SU-DHL-6 (cell line): ENCODE results near the gene EXOC3.

ENCODE experiments used
- H2AFZ ChIP-seq: fragments of 200-600 bp; sonication (generic); 2 replicates; pipeline ENCODE4 v1.6.1; 2014; ENCODE audit warnings: low read depth, mild to moderate bottlenecking, moderate library complexity, mixed read lengths, antibody characterized with exemption, low read length; ENCODE audit not compliant: severe bottlenecking
- H3F3A ChIP-seq: fragments of 200-600 bp; shearing (Covaris generic); 2 replicates; pipeline ENCODE4 v1.6.0; 2016; ENCODE audit warnings: antibody characterized with exemption, mild to moderate bottlenecking; ENCODE audit not compliant: insufficient read depth
- H3K27ac ChIP-seq: fragments of 200-600 bp; sonication (generic); 2 replicates; pipeline ENCODE4 v1.5.1; 2016; ENCODE audit warnings: low read depth, mild to moderate bottlenecking, low read length, moderate library complexity, mixed read lengths
- H3K27me3 ChIP-seq: fragments of 200-600 bp; sonication (generic), shearing (Covaris generic); 2 replicates; pipeline ENCODE4 v1.6.0; 2014; ENCODE audit warnings: mild to moderate bottlenecking, low read length
- H3K36me3 ChIP-seq: fragments of 200-600 bp; sonication (generic); 2 replicates; pipeline ENCODE4 v1.6.1; 2014; ENCODE audit warnings: mild to moderate bottlenecking, low read length, mixed read lengths
- H3K4me2 ChIP-seq: fragments of 300-600, 200-600 bp; shearing (Covaris generic), sonication (generic); 2 replicates; pipeline ENCODE4 v1.6.0; 2014; ENCODE audit warnings: low read length, low read depth, mild to moderate bottlenecking; ENCODE audit not compliant: poor library complexity, severe bottlenecking
- H3K4me3 ChIP-seq: fragments of 200-600 bp; sonication (generic); 2 replicates; pipeline ENCODE4 v1.5.1; 2014; ENCODE audit warnings: antibody characterized with exemption, low read length, mild to moderate bottlenecking, mixed read lengths; ENCODE audit not compliant: insufficient read depth, poor library complexity, severe bottlenecking
- H3K79me2 ChIP-seq: fragments of 200-600 bp; sonication (generic); 2 replicates; pipeline ENCODE4 v1.6.1; 2014; ENCODE audit warnings: mild to moderate bottlenecking, low read length, moderate library complexity; ENCODE audit not compliant: insufficient read depth
- H3K9ac ChIP-seq: fragments of 200-600 bp; sonication (generic); 2 replicates; pipeline ENCODE4 v1.7.0; 2014; ENCODE audit warnings: mild to moderate bottlenecking, low read length
- H3K9me2 ChIP-seq: fragments of 200-600 bp; sonication (generic); replicated peaks from 2 replicates; pipeline ENCODE4 v1.6.1; 2014; ENCODE audit warnings: low read length; ENCODE audit not compliant: insufficient read depth
- H3K9me3 ChIP-seq: fragments of 200-600 bp; sonication (generic); 2 replicates; pipeline ENCODE4 v1.6.1; 2014; ENCODE audit warnings: low read length, mixed read lengths; ENCODE audit not compliant: insufficient read depth
- H4K20me1 ChIP-seq: fragments of 200-600 bp; sonication (generic); 2 replicates; pipeline ENCODE4 v1.6.1; 2014; ENCODE audit warnings: low read depth, mild to moderate bottlenecking, antibody characterized with exemption, low read length, moderate library complexity, mixed read lengths
- EZH2phosphoT487 ChIP-seq: fragments of 200-600 bp; sonication (generic), shearing (Covaris generic); conservative IDR thresholded peaks from 2 replicates; pipeline ENCODE4 v1.6.1; 2018; ENCODE audit warnings: mild to moderate bottlenecking, antibody characterized with exemption, low read length, moderate library complexity, mixed read lengths
- TF ChIP-seq, protein P1 (sequence below): fragments of 200-600 bp; sonication (generic); IDR thresholded peaks from one replicate; pipeline ENCODE4 v1.5.1; 2017; ENCODE audit warnings: antibody characterized with exemption, mild to moderate bottlenecking, low read length, moderate library complexity; ENCODE audit not compliant: insufficient read depth, poor library complexity, severe bottlenecking

EXOC3 gene

DNA sequence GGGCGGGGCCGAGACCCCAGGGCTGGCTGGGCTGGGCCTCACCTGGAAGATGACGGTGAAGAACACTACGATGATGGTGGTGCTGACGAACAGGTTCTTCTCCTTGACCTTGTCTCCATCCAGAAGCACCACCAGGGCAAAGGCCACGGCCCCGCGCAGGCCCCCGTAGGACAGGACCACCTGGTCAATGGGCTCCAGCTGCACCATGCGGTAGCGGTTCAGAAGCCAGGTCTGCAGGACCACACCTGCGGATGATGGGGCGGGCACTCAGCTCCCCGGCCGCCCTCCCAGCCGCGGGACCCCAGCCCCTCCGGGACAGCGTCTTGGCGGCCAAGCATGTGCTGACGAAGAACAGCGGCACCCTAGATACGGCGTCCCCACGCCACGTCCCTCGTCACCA, 39.5 kb downstream of the EXOC3 start:
- Histone ChIP-seq H3F3A (no peaks in the 10 kb centered on the region), H3K9ac (no peak overlapping the region), H3K4me2 (no peak overlapping the region), H3K4me3 (no peak overlapping the region), H3K79me2 (no peaks in the 10 kb centered on the region), H3K36me3 (no peaks in the 10 kb centered on the region), H3K27ac (no peak overlapping the region), H3K9me2 (no peaks in the 10 kb centered on the region), H2AFZ (no peak overlapping the region), H4K20me1 (no peaks in the 10 kb centered on the region), H3K27me3 (no peaks in the 10 kb centered on the region), H3K9me3 (no peaks in the 10 kb centered on the region)
- TF ChIP-seq EZH2phosphoT487 = no peak
- TF ChIP-seq, protein P1, sequence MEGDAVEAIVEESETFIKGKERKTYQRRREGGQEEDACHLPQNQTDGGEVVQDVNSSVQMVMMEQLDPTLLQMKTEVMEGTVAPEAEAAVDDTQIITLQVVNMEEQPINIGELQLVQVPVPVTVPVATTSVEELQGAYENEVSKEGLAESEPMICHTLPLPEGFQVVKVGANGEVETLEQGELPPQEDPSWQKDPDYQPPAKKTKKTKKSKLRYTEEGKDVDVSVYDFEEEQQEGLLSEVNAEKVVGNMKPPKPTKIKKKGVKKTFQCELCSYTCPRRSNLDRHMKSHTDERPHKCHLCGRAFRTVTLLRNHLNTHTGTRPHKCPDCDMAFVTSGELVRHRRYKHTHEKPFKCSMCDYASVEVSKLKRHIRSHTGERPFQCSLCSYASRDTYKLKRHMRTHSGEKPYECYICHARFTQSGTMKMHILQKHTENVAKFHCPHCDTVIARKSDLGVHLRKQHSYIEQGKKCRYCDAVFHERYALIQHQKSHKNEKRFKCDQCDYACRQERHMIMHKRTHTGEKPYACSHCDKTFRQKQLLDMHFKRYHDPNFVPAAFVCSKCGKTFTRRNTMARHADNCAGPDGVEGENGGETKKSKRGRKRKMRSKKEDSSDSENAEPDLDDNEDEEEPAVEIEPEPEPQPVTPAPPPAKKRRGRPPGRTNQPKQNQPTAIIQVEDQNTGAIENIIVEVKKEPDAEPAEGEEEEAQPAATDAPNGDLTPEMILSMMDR = no peak

GRCh38 chr5:483011-483410, 40.0 kb downstream of the EXOC3 start:
- TF ChIP-seq EZH2phosphoT487 = no peak
- TF ChIP-seq, protein P1 = no peak
- H2AFZ ChIP-seq = no peak overlapping the region
- H3K79me2 ChIP-seq = no peaks in the 10 kb centered on the region
- no peak overlapping the region for H3K4me3 ChIP-seq
- no peaks in the 10 kb centered on the region for H3F3A ChIP-seq
- no peaks in the 10 kb centered on the region for H3K9me3 ChIP-seq
- H3K9ac ChIP-seq = no peak overlapping the region
- H3K4me2 ChIP-seq = no peak overlapping the region
- no peaks in the 10 kb centered on the region for H3K27me3 ChIP-seq
- no peak overlapping the region for H3K27ac ChIP-seq
- H3K9me2 ChIP-seq = no peaks in the 10 kb centered on the region
- no peaks in the 10 kb centered on the region for H3K36me3 ChIP-seq
- no peaks in the 10 kb centered on the region for H4K20me1 ChIP-seq

DNA sequence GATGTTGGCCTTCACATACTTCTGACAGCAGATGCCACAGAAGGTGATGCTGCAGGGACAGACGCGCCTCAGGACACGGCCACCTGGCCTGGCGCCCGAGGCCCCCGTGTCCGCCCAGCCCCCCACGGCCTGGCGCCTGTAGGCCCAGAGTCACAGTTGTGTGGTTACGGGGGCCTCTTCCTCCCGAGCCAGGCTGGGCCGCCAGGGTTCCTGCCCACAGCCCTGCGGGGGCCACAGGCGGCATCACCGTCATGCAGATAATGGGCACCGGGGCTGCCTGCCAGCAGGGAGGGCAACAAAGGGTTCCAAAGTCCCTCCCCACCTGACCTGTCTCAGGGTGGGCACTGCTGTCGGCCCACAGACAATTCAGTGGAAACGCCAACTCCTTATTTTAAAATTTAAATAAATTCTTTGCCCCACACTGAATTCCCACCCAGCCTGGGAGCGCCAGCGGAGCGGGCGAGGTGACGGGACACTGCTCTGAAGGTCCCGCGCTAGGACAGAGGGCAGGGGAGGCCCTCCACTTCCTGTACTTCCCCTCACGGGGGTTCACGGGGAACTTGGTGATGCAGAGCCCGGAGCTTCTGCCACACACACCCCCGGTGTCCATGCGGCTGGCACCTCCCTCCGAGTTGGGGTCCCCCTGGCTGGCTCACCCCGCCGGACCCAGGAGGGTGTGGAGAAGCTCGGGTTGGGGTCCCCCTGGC, 40.6 kb downstream of the EXOC3 start:
- no peaks in the 10 kb centered on the region for H4K20me1 ChIP-seq
- H3K27ac ChIP-seq = no peak overlapping the region
- H3K36me3 ChIP-seq = no peaks in the 10 kb centered on the region
- H3K9me2 ChIP-seq = no peaks in the 10 kb centered on the region
- no peak overlapping the region for H3K4me3 ChIP-seq
- H3K9ac ChIP-seq = no peak overlapping the region
- H3K79me2 ChIP-seq = no peaks in the 10 kb centered on the region
- TF ChIP-seq EZH2phosphoT487 = no peak
- TF ChIP-seq, protein P1 = no peak
- H2AFZ ChIP-seq = no peak overlapping the region
- H3K27me3 ChIP-seq = no peaks in the 10 kb centered on the region
- H3F3A ChIP-seq = no peaks in the 10 kb centered on the region
- H3K9me3 ChIP-seq = no peaks in the 10 kb centered on the region
- no peak overlapping the region for H3K4me2 ChIP-seq
